GM19023 (cell line): ENCODE results near the gene NDUFA13.

Experiments
- ATAC-seq: cut with Tn5 transposase; IDR thresholded peaks from one replicate; pipeline ENCODE4 v1.9.1; 2021; ENCODE audit warnings: mild to moderate bottlenecking, moderate library complexity; ENCODE audit not compliant: unreplicated experiment

Gene NDUFA13

DNA sequence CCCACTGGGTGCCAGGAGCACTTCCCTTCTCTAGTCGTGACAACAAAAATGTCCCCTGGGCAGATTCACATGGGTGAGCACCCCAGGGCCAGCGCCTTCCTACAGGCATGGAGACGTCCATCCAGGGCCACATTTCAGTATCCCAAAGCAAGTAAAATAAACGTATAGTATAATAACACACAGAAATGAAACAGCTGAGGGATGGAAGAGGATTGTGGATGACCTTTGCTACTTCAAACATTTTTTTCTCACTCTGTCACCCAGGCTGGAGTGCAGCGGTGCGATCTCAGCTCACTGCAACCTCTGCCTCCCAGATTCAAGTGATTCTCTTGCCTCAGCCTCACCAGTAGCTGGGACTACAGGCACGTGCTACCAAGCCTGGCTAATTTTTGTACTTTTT lies 50.3 kb downstream of the NDUFA13 start:
- ATAC-seq, result no peak

DNA sequence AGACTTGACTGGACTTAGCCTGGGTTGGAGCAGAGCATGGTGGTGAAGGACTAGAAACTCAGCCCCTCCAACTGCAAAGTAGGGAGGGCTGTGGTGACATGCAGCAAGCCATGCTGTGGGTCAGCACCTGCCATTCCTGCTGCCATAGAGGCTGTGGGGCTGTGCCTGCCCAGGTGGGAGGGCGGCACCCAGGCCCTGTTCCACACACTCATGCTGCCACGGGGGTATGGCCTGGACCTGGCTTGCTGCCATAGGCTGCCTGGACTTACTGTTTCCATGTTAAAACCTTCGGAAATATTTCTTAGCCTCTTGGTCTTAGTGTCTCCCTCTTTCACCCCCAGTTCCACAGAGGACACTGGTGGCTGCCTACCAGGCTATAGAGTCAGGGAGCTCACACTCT lies 51.4 kb downstream of the NDUFA13 start:
- ATAC-seq, result no peak

DNA sequence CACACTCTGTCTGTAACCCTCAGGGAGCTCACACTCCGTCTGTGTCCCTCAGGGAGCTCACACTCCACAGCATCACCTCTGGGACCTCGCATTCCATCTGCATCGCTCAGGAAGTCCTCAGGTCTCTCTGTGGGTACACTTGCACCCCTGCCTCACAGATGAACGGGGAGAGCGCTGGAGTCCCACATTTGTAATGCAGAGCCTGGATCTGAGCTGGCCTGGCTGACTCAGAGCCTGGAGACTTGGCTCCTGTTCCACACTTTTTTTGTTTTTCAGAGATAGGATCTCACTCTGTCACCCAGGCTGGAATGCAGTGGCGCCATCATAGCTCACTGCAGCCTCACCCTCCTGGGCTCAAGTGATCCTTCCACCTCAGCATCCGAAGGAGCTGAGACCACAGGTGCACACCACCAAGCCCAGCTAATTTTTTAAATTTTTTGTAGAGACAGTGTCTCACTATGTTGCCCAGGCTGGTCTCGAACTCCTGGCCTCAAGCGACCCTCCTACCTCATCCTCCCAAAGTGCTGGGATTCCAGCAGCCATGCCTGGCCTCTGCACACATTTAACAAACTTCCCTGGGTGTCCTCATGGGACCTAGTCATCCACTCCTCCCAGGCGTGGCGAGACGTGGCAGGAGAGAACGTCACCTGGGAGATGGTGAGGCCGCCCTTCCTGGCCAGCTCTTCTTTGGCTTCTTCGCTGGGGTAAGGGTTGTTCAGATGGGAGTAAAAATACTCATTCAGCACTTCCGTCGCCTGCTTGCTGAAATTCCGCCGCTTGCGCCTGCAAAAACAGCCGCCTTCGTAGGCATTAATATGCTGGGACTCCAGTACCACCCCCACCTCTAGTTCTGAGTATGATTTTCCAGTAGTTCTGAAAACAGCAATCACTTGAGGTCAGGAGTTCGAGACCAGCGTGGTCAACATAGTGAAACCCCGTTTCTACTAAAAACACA lies 53.1 kb downstream of the NDUFA13 start:
- ATAC-seq, result no peak

DNA sequence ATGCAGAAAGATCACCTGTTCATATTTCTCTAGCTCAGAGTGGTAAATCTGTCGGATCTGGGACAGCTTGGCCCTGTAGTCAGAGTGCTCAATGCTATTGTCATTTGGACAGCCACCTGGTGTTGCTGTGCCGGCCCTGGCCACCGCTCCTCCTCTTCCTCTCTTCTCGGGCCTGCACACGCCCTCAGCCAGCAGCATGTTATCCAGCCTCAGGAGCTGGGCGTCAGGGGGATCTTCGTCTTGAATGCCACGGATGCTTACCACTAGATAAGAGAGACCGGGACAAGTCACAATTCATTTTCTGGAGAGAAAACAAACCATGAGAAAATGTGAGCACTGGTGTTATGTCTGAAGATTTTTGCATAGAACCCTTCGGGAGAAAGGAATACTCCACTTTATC lies 54.5 kb downstream of the NDUFA13 start:
- ATAC-seq, result no peak

DNA sequence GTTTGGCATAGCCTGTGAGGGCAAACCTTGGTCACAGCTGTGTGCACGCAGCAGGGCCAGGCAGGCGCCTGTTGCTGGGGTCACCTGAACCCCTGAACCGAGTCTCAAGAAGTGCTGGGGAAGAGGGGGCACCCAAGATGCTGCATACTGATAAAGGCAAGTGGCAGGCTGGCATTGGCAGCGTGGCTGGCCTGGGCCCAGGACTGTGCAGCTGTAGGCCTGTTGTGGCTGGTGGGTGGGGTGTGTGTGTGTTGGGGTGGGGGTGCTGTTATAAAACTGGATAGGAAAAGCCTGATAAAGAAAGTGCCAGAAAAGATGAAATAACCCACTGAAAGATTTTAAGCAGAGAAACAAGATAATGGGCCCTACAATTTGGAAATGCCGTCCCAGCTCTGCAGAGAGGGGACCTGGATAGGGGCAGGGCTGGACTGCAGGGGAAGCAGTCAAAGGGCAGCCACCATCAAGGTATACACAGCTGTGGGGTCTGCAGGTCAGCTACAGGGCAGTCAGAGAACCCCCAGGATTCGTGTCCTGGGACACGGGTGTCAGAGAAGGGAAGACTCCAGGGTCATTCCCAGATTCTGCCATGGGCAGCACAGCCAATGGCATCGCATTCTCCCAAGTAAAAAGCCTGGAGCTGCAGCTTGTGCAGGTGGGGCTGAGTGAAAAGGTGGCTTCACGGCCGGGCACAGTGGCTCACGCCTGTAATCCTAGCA lies 55.2 kb downstream of the NDUFA13 start:
- ATAC-seq, result no peak

GRCh38 chr19:19575411-19575810 lies 59.4 kb downstream of the NDUFA13 start:
- ATAC-seq, result no peak
